ENCODE results near the gene XPR1.

GRCh38 chr1:180884588-180885300 is 252.9 kb downstream of the XPR1 start:
- TF ChIP-seq EZH2 (IDR thresholded peaks at IDR 0.05; ENCODE audit: insufficient read depth, low read length) = no peak
- TF ChIP-seq, protein P1, sequence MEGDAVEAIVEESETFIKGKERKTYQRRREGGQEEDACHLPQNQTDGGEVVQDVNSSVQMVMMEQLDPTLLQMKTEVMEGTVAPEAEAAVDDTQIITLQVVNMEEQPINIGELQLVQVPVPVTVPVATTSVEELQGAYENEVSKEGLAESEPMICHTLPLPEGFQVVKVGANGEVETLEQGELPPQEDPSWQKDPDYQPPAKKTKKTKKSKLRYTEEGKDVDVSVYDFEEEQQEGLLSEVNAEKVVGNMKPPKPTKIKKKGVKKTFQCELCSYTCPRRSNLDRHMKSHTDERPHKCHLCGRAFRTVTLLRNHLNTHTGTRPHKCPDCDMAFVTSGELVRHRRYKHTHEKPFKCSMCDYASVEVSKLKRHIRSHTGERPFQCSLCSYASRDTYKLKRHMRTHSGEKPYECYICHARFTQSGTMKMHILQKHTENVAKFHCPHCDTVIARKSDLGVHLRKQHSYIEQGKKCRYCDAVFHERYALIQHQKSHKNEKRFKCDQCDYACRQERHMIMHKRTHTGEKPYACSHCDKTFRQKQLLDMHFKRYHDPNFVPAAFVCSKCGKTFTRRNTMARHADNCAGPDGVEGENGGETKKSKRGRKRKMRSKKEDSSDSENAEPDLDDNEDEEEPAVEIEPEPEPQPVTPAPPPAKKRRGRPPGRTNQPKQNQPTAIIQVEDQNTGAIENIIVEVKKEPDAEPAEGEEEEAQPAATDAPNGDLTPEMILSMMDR (IDR thresholded peaks at IDR 0.05; ENCODE audit: insufficient read depth, low read depth, low read length) = no peak
